Measurements from ENCODE around the gene TAMM41. TPM values are rescaled to one million over a fixed set of nuclear protein-coding genes. Genes with fewer than 3 reads are reported as not detected.

Gene TAMM41
- total RNA-seq, 4 donors from 2014 or later: 10.0 to 15.9 (median 11.4) TPM

GRCh38 chr3:11789412-11789811 lies 57.3 kb downstream of the TAMM41 start:
- WGBS, 2 donors: 88 to 100% methylated on average over 1 of the region's 1 CpG

GRCh38 chr3:11784971-11785377 lies 61.7 kb downstream of the TAMM41 start:
- Histone ChIP-seq H3K27ac (no peak overlapping the region), H3K36me3 (peaks cover 0 to 14% of the 10 kb centered on the region in 2 donors), H3K4me3 (replicated peaks in 1 of 3) (no peak overlapping the region), H3K9me3 (no peaks in the 10 kb centered on the region), H3K27me3 (no peaks in the 10 kb centered on the region), H3K4me1 (no peaks in the 10 kb centered on the region)
- TF ChIP-seq CTCF (IDR thresholded peaks at IDR 0.05) (no peak), POLR2A (IDR thresholded peaks at IDR 0.05) (no peak)
- intact Hi-C loops (cut with DNase I): no loop called here
- no peak for DNase-seq
- 61 to 77% methylated on average over 3 of the region's 3 CpGs for WGBS, 2 donors

More at GRCh38 chr3:11789412-11789811, 57.3 kb downstream of the TAMM41 start:
- Histone ChIP-seq H3K27me3 (no peaks in the 10 kb centered on the region), H3K4me1 (no peaks in the 10 kb centered on the region), H3K36me3 (peaks cover 0 to 18% of the 10 kb centered on the region in 2 donors), H3K9me3 (no peaks in the 10 kb centered on the region), H3K27ac (no peak overlapping the region), H3K4me3 (replicated peaks in 1 of 3) (no peak overlapping the region)
- intact Hi-C loops (cut with DNase I): no loop called here
- no peak for DNase-seq
- no peak for TF ChIP-seq CTCF (IDR thresholded peaks at IDR 0.05)
- TF ChIP-seq POLR2A (IDR thresholded peaks at IDR 0.05): no peak

- no peak overlapping the region for H3K4me3 ChIP-seq (replicated peaks in 1 of 3)
- no peak overlapping the region for H3K27ac ChIP-seq
- H3K9me3 ChIP-seq: no peaks in the 10 kb centered on the region
- intact Hi-C loops (cut with DNase I): no loop called here
- no peak for TF ChIP-seq CTCF (IDR thresholded peaks at IDR 0.05)
- no peak for TF ChIP-seq POLR2A (IDR thresholded peaks at IDR 0.05)
- H3K4me1 ChIP-seq: no peaks in the 10 kb centered on the region
- DNase-seq: no peak
- H3K27me3 ChIP-seq: no peaks in the 10 kb centered on the region
- H3K36me3 ChIP-seq: no peaks in the 10 kb centered on the region
- WGBS, 2 donors: 55 to 62% methylated on average over 1 of the region's 1 CpG
Measured at GRCh38 chr3:11780341-11780740, 66.3 kb downstream of the TAMM41 start.

- H3K36me3 ChIP-seq: no peaks in the 10 kb centered on the region
- DNase-seq: no peak
- no peaks in the 10 kb centered on the region for H3K9me3 ChIP-seq
- WGBS, 2 donors: 84 to 88% methylated on average over 3 of the region's 3 CpGs
- no peaks in the 10 kb centered on the region for H3K27me3 ChIP-seq
- H3K4me3 ChIP-seq (replicated peaks in 1 of 3): no peak overlapping the region
- intact Hi-C loops (cut with DNase I): no loop called here
- TF ChIP-seq POLR2A (IDR thresholded peaks at IDR 0.05) (no peak), CTCF (IDR thresholded peaks at IDR 0.05) (no peak)
- H3K27ac ChIP-seq: no peak overlapping the region
- H3K4me1 ChIP-seq: no peaks in the 10 kb centered on the region
Measured at GRCh38 chr3:11779626-11780025, 67.1 kb downstream of the TAMM41 start.

- Histone ChIP-seq H3K27ac (no peak overlapping the region), H3K27me3 (no peaks in the 10 kb centered on the region), H3K4me1 (no peaks in the 10 kb centered on the region), H3K9me3 (no peaks in the 10 kb centered on the region), H3K4me3 (replicated peaks in 1 of 3) (no peak overlapping the region), H3K36me3 (no peaks in the 10 kb centered on the region)
- intact Hi-C loops (cut with DNase I): no loop called here
- 89 to 93% methylated on average over 2 of the region's 2 CpGs for WGBS, 2 donors
- DNase-seq: no peak
- no peak for TF ChIP-seq POLR2A (IDR thresholded peaks at IDR 0.05)
- TF ChIP-seq CTCF (IDR thresholded peaks at IDR 0.05): no peak
Measured at GRCh38 chr3:11778248-11778647, 68.4 kb downstream of the TAMM41 start.
